ENCODE results near the gene AUTS2. TPM values are rescaled to one million over a fixed set of nuclear protein-coding genes. Genes with fewer than 3 reads are reported as not detected.

AUTS2 gene
- total and polyA plus RNA-seq, 10 of the 15 experiments (the other 5 are each of a cell fraction or from before 2014, with no cell fraction given): 6.4 to 55.6 (median 21.6) TPM

DNA sequence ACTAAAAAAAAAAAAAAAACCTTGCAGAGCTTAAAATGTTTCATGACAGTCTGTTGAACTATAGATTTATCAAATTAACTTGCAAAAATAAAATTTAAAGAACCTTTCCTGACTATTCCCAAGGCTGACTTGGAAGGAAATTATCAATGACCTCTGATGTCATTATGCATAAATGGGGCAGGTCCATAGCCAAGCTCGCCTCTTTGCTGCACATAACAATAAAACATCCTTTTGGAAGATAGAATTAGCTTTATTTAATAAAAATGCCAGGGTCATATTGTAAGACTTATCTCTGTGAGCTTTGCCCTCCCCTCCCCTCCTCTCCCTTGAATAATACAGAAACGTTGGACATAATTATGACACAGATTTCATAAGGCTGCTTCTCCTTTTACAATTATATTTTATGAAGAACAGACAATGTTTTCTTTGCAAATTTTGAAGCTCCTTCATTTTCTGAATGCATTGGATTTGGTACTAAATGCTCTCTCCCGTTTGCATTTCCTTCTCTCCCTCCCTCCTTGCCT is 444.8 kb downstream of the AUTS2 start:
- no TSS peak for BruUV-seq (replicated peaks)
- no peak overlapping the region for H3K9ac ChIP-seq (ENCODE audit: control insufficient read depth, insufficient read depth, low read length)
- H3K4me1 ChIP-seq (ENCODE audit: control insufficient read depth, insufficient read depth, low read length): no peaks in the 10 kb centered on the region
- H3K4me2 ChIP-seq (ENCODE audit: control insufficient read depth, insufficient read depth): no peak overlapping the region
- H3K27me3 ChIP-seq (replicated peaks in 1 of 2; ENCODE audit: control insufficient read depth in 2 of 2, insufficient read depth in 2 of 2, low read length in 1 of 2): no peaks in the 10 kb centered on the region
- DNase-seq (ENCODE audit: low read depth, low spot score) (no peak), ATAC-seq (no peak), FAIRE-seq (no peak)
- H4K20me1 ChIP-seq (ENCODE audit: control insufficient read depth, insufficient read depth): no peaks in the 10 kb centered on the region
- no peak overlapping the region for H2AFZ ChIP-seq (ENCODE audit: control insufficient read depth, low read depth, low read length)
- H3K9me3 ChIP-seq (replicated peaks; ENCODE audit: control insufficient read depth, insufficient read depth, low read length): no peaks in the 10 kb centered on the region
- H3K4me3 ChIP-seq: no peak overlapping the region
- no peaks in the 10 kb centered on the region for H3K79me2 ChIP-seq (ENCODE audit: control insufficient read depth, insufficient read depth, low read length)
- TF ChIP-seq CBFB (IDR thresholded peaks at IDR 0.05; ENCODE audit: low read depth) (no peak), SIN3A (IDR thresholded peaks at IDR 0.05; ENCODE audit: low read depth, low read length) (no peak), KAT2A (conservative IDR thresholded peaks at IDR 0.05; ENCODE audit: control insufficient read depth, low read depth, low read length) (no peak), CREB1 (IDR thresholded peaks at IDR 0.05; ENCODE audit: low read depth) (no peak), TARDBP (IDR thresholded peaks at IDR 0.05; ENCODE audit: borderline replicate concordance) (no peak), POLR2AphosphoS5 (IDR thresholded peaks at IDR 0.05; ENCODE audit: low read length) (no peak), LARP7 (IDR thresholded peaks at IDR 0.05) (no peak), DPF2 (IDR thresholded peaks at IDR 0.05) (no peak), YBX1 (IDR thresholded peaks at IDR 0.05) (no peak), ZNF207 (IDR thresholded peaks at IDR 0.05; ENCODE audit: borderline replicate concordance) (no peak)
- POLR2A ChIA-PET: interaction anchor here (0.7 kb wide), 3 partner anchors 56 to 486 kb away, joined by 3 to 10 read pairs (median 4); no protein-coding TSS in a partner anchor
- RAD21 ChIA-PET (ENCODE audit: unreplicated experiment): interaction anchor here (0.7 to 2.5 kb wide), 10 partner anchors 11 to 658 kb away, joined by 3 to 22 read pairs (median 4); no protein-coding TSS in a partner anchor
- no peaks in the 10 kb centered on the region for H3K36me3 ChIP-seq (ENCODE audit: control insufficient read depth in 2 of 2, insufficient read depth in 2 of 2, low read length in 1 of 2)
- in situ Hi-C loops (cut with MboI) (no loop called here), intact Hi-C loops (cut with micrococcal nuclease; ENCODE audit: unreplicated experiment) (loop anchor here (5.0 to 10.0 kb wide), 3 partner anchors 119 to 654 kb away; no protein-coding TSS in a partner anchor)
- SMC1A ChIA-PET (ENCODE audit: uncharacterized antibody, unreplicated experiment): interaction anchor here (0.8 to 3.0 kb wide), 20 partner anchors 7 to 731 kb away, joined by 3 to 17 read pairs (median 4); no protein-coding TSS in a partner anchor
- WGBS (ENCODE audit: insufficient coverage, insufficient replicate concordance, low lambda C conversion rate, missing lambda C conversion rate): 14% methylated on average over 3 of the region's 3 CpGs
- H3K27ac ChIP-seq (ENCODE audit: control insufficient read depth, insufficient read depth): no peak overlapping the region
- CTCF ChIA-PET: interaction anchor here (0.8 to 3.1 kb wide), 15 partner anchors 9 to 665 kb away, joined by 3 to 23 read pairs (median 4); no protein-coding TSS in a partner anchor

All from GM12878 (cell line).